GM21723 (cell line): Measurements from ENCODE around the gene PKD1L1.
"Not testable (repeated sequence)": the region's sequence is repeated elsewhere in the genome, so short reads cannot be mapped to it uniquely, and the experiment has no call there.

ENCODE experiments used
- ATAC-seq: cut with Tn5 transposase; IDR thresholded peaks from one replicate; pipeline ENCODE4 v1.9.1; 2021; ENCODE audit warnings: mild to moderate bottlenecking, moderate library complexity; ENCODE audit not compliant: unreplicated experiment

The PKD1L1 gene

DNA sequence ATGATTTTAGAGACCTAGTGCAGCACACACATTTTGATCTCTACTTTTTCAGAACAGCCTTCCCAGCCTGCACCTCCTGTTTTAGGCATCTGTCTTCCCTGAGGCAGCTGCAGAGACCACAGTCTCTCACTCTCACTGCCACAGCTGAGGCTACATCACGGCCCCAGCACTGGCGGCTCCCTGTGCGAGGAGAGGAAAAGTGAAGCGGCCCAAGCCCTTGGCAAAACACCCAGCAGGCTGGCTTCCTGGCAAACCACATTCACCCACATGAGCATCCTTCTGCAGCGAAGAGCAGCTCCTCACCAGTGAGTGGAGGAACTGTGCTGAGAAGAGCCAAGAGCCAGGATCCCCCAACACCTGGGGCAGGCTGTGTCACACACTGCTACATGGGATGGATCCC lies 17.2 kb upstream of the PKD1L1 start:
- no peak for ATAC-seq

GRCh38 chr7:47962262-47962661 lies 14.0 kb upstream of the PKD1L1 start:
- ATAC-seq: no peak

- ATAC-seq: no peak
Measured at GRCh38 chr7:47957156-47957555, 8.9 kb upstream of the PKD1L1 start.

DNA sequence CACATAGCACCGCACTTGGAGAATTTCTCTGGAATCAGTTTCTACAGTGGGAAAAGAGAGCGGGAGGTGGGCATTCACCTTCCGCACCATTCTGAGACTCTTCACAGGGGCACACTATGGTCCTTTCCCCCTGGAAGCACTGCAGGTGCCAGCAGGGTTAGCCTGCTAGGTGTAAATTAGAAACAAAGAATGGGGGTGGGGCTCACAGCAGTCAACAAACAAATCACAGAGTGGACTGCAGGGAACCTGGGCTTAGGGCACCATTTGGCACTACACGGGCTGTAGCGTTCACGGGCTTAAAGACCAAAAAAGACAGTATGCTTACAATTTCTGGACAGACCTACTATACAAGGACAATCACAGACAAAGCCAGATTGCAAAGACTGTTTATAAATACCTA lies 8.0 kb upstream of the PKD1L1 start:
- ATAC-seq: no peak

- peak; percentile 16 for ATAC-seq
Measured at GRCh38 chr7:47954231-47954911, 6.1 kb upstream of the PKD1L1 start.

DNA sequence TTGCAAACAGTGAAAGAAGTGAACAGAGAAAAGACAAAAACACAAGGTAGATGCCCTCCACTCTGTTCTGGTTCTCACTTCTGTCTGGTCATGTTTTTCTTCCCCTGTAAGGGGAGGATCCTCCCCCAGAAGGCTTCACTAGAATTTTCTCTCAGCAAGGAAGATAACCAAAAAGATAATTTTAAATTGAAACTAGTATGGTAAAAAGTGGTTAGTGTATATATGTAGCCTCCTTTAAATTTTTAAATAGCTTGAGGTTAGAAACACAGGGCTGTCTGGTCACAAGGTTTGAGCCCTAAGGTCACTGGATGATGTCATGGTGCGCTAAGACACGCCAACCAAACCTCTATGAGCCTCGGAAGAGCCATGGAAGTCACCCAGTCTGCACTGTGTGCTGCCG lies 5.6 kb upstream of the PKD1L1 start:
- ATAC-seq: peak; percentile 69

DNA sequence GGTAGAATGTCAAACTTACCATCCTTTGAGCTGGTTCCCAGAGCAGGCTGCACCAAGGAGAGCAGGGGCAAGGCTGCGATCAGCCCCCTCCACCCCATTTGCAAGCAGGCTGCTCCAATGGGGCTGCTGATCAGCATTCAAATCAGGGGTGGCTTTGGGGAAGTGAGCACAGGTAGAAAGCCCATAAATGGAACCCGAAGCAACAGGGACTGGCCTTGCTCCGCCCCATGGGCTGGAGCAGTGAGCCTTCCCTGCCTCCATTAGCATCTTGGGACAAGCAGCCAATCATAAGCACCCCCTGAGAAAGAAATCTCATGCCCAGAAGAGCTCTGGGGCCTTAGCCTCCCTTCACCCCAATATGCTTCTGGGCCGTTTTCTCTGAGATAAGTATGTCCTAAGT lies 4.0 kb upstream of the PKD1L1 start:
- ATAC-seq: no peak

- ATAC-seq: no peak
Measured at GRCh38 chr7:47951374-47951773, 3.1 kb upstream of the PKD1L1 start.

DNA sequence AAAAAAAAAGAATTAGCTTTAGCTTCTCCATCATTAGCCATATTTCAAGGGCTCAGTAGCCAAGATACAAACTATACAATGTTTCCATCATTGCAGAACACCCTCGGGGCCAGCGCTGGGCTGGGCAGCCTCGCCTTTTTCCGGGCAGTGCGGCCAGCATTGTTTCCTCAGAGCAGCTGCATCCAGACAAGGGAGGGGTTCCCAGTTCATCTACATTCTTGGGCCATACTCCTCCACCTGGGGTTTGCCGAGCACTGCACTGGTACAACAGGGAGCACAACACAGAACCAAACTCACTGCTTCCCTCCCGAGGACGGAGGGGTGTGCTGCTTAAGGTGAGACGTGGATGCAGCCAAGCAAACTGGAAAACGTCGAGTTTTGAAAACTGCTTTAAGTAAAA lies 2.4 kb upstream of the PKD1L1 start:
- ATAC-seq: no peak

GRCh38 chr7:47949703-47950102 lies 1.4 kb upstream of the PKD1L1 start:
- no peak for ATAC-seq

- no peak for ATAC-seq
Measured at GRCh38 chr7:47947355-47947749, 914 bp downstream of the PKD1L1 start.

GRCh38 chr7:47946581-47947354 lies 1.5 kb downstream of the PKD1L1 start:
- no peak for ATAC-seq

DNA sequence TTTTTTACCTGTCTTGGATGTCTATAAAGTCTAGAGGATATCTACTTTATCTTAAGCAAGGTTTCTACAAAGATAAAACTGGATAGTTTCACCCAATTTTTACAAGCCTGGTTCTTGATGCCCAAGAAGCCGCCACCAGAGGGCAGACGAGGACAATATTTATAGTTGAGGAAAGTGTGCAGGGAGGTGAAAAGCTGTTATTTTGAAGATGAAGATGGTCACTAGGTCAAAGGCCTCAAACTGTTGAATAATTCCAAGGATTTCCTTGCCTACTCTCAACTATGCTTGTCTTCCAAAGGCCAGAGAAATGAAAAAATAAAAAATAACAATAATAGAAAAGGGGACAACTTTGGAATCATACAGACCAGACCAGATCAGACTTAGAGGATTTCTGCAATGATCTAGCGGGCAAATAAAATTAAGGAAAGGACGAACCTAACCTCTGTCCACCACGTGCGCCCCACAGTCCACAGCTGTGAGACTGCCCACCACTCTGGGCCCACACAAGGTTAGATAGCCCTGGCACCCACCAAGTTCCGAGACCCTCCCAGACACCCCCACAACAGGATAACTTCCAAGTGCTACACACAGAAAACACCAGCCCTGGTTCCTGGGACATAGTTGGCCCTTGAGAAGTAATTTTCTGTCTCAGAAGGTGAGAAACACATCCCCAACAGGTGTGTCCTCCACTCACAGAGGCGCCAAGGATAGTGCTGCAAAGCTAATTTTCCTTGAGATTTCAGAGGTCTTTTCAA lies 2.8 kb downstream of the PKD1L1 start:
- peak; percentile 65 for ATAC-seq

GRCh38 chr7:47944536-47945260 lies 3.6 kb downstream of the PKD1L1 start:
- no peak for ATAC-seq

- no peak for ATAC-seq
Measured at GRCh38 chr7:47943676-47944474, 4.4 kb downstream of the PKD1L1 start.

- ATAC-seq: not testable (repeated sequence)
Measured at GRCh38 chr7:47942651-47943050, 5.6 kb downstream of the PKD1L1 start.

- no peak for ATAC-seq
Measured at GRCh38 chr7:47942132-47942531, 6.1 kb downstream of the PKD1L1 start.

GRCh38 chr7:47941136-47941844 lies 7.0 kb downstream of the PKD1L1 start:
- no peak for ATAC-seq

DNA sequence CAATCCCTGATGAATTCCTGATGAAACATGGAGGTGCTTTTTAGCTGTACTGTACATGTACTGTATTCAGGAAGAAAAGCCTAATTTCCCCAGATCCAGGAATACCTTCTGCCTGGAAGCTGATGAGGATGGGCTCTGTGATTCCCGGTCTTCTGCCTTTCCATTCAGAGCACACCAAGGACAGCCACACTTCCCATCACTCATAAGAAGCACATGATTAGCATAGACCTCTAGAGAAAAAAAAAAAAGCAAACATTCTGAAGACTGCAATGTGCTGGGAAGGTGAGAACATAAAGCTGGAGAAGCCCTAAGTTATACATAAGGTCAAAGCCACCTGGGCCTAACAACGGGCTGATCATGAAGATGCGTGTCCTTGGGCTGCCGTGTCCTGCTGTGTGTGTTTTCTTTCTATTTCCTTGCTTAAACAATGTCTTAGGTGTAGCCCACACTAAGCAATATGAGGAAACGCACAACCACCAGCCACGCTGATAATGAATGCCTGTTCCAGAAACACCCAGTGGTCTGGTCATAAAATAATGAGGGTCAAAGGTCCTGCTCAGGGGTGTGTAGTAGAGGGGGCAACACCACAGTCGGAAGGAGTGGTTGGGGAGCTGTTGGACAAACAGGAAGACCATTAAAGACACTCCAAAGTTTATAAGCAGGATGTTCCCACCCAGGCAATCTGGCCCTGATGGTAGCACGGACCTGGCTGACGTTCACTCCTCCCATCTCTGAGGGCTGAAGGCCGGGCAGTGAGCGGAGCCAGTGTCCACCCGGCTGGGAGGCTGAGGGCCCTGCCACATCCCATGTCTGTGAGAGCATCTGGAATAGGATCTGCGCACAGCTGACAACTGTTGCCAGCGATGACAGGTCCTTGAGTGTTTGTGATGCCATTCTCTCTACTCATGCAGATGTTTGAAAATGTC lies 7.9 kb downstream of the PKD1L1 start:
- no peak for ATAC-seq
